Omental fat pad (tissue), 4 donors: ENCODE data around the gene CCDC172. TPM values are rescaled to one million over a fixed set of nuclear protein-coding genes. Genes with fewer than 3 reads are reported as not detected.
"Not testable (repeated sequence)": the region's sequence is repeated elsewhere in the genome, so short reads cannot be mapped to it uniquely, and the experiment has no call there.

ENCODE experiments used
- ATAC-seq: fragments of 150-250 bp; one replicate; pipeline ENCODE4 v1.9.1; 2016; ENCODE audit warnings: mild to moderate bottlenecking, moderate library complexity; ENCODE audit not compliant: low FRiP score
- DNase-seq: peaks from one replicate; pipeline ENCODE4 v3.0.0-alpha.2; 2019; ENCODE audit warnings: low spot score
- total RNA-seq, 4 donors: library from RNA; depleted of rRNA; stranded (reverse); fragments of >200 nt; gene quantifications; one replicate each; pipeline ENCODE4 v1.1.0, GENCODE V29; 2016
- TF ChIP-seq, protein P1 (sequence below), 3 donors: fragments of 450-650 bp; IDR thresholded peaks; one replicate each; pipeline ENCODE4 v1.5.1; 2016 to 2017; ENCODE audit warnings: antibody characterized with exemption in 3 of 3, mild to moderate bottlenecking in 3 of 3, moderate library complexity in 2 of 3

Gene CCDC172
- total RNA-seq, 4 donors from 2014 or later = not detected

DNA sequence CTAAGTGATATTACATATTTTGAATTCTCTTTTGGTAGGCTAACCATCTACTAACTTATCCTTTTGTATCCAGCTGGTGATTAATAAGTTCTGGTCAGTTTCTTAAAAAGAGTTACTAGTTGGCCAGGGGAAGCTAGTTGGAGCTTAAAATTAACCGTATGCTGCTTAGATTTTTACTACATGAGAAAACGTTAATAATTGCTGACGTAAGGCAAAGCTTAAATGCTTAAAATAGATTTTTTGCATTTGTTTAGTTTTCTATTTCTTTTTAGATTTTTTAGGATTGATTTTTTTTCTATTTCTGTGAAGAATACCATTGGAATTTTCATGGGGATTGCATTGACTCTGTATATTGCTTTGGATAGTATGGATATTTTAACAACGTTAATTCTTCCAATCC, 32.6 kb downstream of the CCDC172 start:
- ATAC-seq (no peak), DNase-seq (no peak)
- TF ChIP-seq, protein P1, sequence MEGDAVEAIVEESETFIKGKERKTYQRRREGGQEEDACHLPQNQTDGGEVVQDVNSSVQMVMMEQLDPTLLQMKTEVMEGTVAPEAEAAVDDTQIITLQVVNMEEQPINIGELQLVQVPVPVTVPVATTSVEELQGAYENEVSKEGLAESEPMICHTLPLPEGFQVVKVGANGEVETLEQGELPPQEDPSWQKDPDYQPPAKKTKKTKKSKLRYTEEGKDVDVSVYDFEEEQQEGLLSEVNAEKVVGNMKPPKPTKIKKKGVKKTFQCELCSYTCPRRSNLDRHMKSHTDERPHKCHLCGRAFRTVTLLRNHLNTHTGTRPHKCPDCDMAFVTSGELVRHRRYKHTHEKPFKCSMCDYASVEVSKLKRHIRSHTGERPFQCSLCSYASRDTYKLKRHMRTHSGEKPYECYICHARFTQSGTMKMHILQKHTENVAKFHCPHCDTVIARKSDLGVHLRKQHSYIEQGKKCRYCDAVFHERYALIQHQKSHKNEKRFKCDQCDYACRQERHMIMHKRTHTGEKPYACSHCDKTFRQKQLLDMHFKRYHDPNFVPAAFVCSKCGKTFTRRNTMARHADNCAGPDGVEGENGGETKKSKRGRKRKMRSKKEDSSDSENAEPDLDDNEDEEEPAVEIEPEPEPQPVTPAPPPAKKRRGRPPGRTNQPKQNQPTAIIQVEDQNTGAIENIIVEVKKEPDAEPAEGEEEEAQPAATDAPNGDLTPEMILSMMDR (IDR thresholded peaks at IDR 0.05) = no peak

DNA sequence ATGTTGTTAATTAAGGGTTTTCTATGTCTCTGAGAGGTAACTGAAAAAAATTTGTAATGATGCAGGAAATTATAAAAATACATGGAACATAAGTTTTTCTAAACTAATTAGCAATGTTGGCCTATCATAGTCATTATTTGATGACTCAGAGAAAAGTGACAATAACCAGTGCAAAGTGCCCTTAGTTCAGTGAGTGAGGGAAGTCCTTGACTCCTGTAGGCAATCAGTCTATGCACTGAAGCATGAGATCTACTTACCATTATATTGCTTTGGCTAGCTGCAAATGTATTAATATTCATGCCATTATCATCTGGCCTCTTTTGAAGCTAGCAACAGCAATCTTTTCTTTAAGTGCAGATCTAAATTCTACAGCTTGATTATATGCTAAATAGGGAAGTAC, 40.6 kb downstream of the CCDC172 start:
- ATAC-seq (no peak), DNase-seq (no peak)
- TF ChIP-seq, protein P1 (IDR thresholded peaks at IDR 0.05) = no peak

DNA sequence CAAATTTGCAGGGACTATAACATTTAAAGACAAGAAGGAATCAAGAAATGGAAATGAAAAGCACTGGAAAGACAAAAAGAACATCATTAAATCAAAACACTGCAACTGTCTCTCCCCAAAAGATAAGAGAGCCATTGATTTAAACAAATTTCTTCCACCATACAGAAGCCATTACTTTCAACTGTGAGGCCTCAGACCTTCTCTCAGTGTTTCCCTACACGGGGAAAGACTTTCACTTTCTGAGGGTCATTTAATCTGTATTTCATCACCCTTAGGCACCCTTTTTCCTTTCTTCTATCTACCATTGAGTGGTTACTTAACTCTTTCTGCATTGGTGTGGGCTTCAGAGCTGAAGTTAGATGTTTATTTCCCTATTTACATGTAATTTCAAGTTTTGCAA, 47.5 kb downstream of the CCDC172 start:
- TF ChIP-seq, protein P1 (IDR thresholded peaks at IDR 0.05) = no peak
- no peak for ATAC-seq
- no peak for DNase-seq

DNA sequence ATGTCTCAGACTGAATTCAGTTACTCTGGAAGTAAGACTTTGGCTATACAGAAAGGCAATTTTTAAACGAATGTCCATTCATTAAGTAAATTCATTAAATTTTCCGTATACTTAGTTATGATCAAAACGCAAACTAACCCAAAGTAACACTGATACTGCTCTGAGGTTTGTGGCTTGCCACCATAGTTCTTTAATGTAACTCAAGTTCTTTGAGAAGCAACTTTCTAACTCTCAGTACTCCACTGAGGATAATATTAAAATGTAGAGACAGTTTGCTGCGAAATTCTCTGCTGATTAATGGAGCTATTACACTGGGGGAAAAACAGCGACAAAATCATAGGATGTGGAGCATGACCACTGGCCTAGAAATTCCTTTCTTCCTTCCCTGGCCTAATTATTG, 58.0 kb downstream of the CCDC172 start:
- ATAC-seq = no peak
- TF ChIP-seq, protein P1 (IDR thresholded peaks at IDR 0.05) = no peak

DNA sequence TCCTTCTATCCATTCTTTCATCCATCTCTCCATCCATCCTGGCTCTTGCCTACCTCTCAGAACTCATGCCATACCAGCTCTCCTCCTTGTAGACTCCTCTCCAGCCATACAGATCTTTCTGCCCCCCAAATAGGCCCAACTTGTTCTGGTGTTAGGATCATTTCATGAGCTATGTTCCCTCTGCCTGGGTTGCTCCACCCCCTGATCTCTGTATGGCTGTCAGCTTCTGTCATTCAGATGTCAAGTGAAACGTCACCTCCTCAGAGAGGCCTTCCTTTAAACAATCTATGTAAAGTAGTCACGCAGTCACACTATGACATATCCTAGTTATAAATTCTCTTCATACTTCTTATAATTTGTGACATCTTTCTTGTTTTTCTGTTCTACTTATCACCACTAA, 61.1 kb downstream of the CCDC172 start:
- DNase-seq (no peak), ATAC-seq (no peak)
- TF ChIP-seq, protein P1 (IDR thresholded peaks at IDR 0.05) = no peak

More for the DNA sequence above, 58.0 kb downstream of the CCDC172 start:
- DNase-seq = no peak

DNA sequence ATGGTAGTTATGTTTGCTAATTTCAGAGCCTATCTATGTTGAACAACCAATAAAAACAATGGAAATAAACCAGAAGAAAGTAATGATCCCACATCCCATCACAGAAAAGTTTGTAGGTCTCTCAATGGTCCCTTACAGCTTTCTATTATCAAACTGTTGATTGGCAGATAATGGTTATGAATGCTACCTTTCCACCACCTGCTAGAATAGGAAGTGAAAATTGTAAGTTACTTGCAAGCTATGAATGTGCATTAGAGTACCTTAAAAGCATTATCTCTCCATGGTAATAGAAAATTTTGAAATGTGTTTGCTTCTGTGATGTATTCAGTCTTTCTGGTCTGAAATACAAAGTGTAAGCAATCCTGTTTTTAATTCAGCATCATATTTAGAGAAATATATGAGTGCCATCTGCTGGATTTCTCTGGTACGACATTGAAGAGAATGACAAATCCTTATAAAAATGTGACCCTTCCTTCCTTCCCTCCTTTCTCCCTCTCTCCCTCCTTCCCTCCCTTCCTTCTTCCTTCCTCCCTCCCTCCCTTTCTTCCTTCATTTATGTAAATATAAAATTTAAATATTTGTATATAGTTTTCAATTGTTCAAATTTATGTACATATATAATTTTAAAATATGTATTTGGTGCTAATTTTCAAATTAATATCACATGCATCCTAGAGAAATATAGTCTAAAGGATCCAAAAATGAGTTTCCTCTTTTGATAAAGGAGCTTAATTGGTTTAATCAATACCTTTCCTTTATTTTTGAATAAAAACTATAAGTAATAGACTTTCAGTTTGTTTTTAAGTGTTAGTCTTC, 62.0 kb downstream of the CCDC172 start:
- ATAC-seq (no peak), DNase-seq (no peak)
- TF ChIP-seq, protein P1 (IDR thresholded peaks at IDR 0.05) = no peak

DNA sequence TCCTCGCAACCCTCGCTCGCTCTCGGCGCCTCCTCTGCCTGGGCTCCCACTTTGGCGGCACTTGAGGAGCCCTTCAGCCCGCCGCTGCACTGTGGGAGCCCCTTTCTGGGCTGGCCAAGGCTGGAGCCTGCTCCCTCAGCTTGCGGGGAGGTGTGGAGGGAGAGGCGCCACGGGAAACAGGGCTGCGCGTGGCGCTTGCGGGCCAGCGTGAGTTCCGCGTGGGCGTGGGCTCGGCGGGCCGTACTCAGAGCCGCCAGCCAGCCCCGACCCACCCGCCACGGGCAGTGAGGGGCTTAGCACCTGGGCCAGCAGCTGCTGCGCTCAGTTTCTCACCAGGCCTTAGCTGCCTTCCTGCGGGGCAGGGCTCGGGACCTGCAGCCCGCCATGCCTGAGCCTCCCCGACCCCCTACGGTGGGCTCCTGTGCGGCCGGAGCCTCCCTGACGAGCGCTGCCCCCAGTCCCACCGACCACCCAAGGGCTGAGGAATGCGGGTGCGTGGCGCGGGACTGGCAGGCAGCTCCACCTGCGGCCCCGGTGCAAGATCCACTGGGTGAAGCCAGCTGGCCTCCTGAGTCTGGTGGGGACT, 69.1 kb downstream of the CCDC172 start:
- ATAC-seq, DNase-seq: not testable (repeated sequence)
